GM19397 (cell line): ENCODE results near the gene TRIML2.
"Not testable (repeated sequence)": the region's sequence is repeated elsewhere in the genome, so short reads cannot be mapped to it uniquely, and the experiment has no call there.

Experiments used
- ATAC-seq: cut with Tn5 transposase; IDR thresholded peaks from one replicate; pipeline ENCODE4 v1.9.1; 2021; ENCODE audit warnings: mild to moderate bottlenecking, moderate library complexity; ENCODE audit not compliant: unreplicated experiment

The TRIML2 gene

GRCh38 chr4:188107931-188108843 is 1.2 kb downstream of the TRIML2 start:
- no peak for ATAC-seq

- no peak for ATAC-seq
These were observed 2.9 kb downstream of the TRIML2 start for GRCh38 chr4:188106454-188106853.

- no peak for ATAC-seq
These were observed 16.6 kb downstream of the TRIML2 start for GRCh38 chr4:188092824-188093223.

GRCh38 chr4:188086858-188087257 is 22.5 kb downstream of the TRIML2 start:
- no peak for ATAC-seq

- ATAC-seq, result no peak
These were observed 26.6 kb downstream of the TRIML2 start for GRCh38 chr4:188082796-188083195.

- ATAC-seq, result no peak
These were observed 31.3 kb downstream of the TRIML2 start for GRCh38 chr4:188078116-188078515.

GRCh38 chr4:188076169-188076568 is 33.2 kb downstream of the TRIML2 start:
- no peak for ATAC-seq

- ATAC-seq, result no peak
These were observed 48.3 kb downstream of the TRIML2 start for GRCh38 chr4:188061083-188061482.

- no peak for ATAC-seq
These were observed 56.1 kb downstream of the TRIML2 start for GRCh38 chr4:188053302-188053701.

- no peak for ATAC-seq
These were observed 62.7 kb downstream of the TRIML2 start for GRCh38 chr4:188046657-188047056.

- not testable (repeated sequence) for ATAC-seq
These were observed 63.9 kb downstream of the TRIML2 start for GRCh38 chr4:188045461-188045860.

GRCh38 chr4:188043154-188043553 is 66.2 kb downstream of the TRIML2 start:
- ATAC-seq, result no peak

GRCh38 chr4:188042191-188042590 is 67.2 kb downstream of the TRIML2 start:
- no peak for ATAC-seq

- no peak for ATAC-seq
These were observed 67.7 kb downstream of the TRIML2 start for GRCh38 chr4:188041721-188042120.
